Skeletal muscle cell (primary cell): ENCODE results near the gene MPV17L2.

Source experiments
- DNase-seq: peaks from one replicate; pipeline ENCODE4 v3.0.0-alpha.2; 2010; ENCODE audit warnings: low read depth
- H3K4me3 ChIP-seq: 2 replicates; pipeline ENCODE4 v1.5.1; 2011; ENCODE audit warnings: low read depth, mild to moderate bottlenecking, control low read depth, low read length, moderate library complexity

The MPV17L2 gene

DNA sequence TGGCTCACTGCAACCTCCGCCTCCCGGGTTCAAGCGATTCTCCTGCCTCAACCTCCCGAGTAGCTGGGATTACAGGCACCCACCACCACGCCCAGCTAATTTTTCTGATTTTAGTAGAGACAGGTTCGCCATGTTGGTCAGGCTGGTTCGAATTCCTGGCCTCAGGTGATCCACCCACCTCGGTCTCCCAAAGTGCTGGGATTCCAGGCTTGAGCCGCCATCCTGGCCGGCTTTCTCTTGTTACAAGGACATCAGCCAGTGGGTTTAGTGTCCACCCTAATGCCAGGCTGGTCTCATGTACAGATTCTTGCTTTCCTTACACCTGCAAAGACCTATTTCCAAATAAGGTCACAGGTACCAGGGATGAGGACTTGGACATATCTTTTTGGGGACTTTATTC lies 33.2 kb upstream of the MPV17L2 start:
- no peak overlapping the region for H3K4me3 ChIP-seq
- no peak for DNase-seq

- peak overlapping the region; percentile 24 for H3K4me3 ChIP-seq
- DNase-seq = no peak
Measured at GRCh38 chr19:18160493-18160970, 32.5 kb upstream of the MPV17L2 start.

DNA sequence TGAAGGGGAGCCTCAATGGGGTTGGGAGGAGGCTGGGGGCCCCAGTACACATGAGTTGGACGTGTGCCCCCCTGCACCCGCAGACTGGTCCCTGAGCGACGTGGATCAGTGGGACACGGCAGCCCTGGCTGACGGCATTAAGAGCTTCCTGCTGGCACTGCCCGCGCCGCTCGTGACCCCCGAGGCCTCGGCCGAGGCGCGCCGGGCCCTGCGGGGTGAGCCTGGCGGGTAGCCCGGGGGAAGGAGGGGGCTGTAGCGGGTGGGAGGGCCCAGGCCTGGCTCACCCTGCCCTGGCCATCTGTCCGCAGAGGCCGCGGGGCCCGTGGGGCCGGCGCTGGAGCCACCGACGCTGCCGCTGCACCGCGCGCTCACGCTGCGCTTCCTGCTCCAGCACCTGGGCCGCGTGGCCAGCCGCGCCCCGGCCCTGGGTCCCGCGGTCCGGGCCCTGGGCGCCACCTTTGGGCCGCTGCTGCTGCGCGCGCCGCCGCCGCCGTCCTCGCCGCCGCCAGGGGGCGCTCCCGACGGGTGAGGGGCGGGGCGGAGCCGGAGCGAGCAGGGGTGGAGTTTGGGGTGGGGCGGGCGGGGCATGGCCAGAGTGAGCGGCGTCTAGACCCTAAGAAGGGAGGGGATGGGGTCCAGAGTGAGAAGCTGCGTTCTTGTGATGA lies 31.9 kb upstream of the MPV17L2 start:
- DNase-seq = no peak
- H3K4me3 ChIP-seq = peak overlapping the region; percentile 24

DNA sequence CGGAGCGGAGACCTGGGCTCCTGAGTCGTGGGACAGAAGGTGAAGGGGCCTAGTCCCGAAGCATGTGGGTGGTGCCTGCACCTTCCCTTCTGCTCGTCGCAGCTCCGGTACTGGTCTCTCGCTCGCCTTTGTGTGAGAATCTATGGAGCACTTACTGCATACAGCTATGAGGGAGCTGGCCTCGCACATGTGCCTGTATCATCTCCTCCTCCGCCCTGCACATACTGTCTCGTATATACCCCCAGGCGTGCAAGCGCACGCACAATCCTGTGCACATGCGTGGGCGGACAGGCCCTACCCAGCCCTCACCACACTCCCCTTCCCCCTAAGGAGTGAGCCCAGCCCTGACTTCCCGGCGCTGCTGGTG lies 31.4 kb upstream of the MPV17L2 start:
- H3K4me3 ChIP-seq = peak overlapping the region; percentile 17
- no peak for DNase-seq

- H3K4me3 ChIP-seq = no peak overlapping the region
- no peak for DNase-seq
Measured at GRCh38 chr19:18164072-18164471, 28.9 kb upstream of the MPV17L2 start.

GRCh38 chr19:18165794-18166544 lies 27.0 kb upstream of the MPV17L2 start:
- no peak overlapping the region for H3K4me3 ChIP-seq
- no peak for DNase-seq

- no peak overlapping the region for H3K4me3 ChIP-seq
- DNase-seq = no peak
Measured at GRCh38 chr19:18167011-18167410, 26.0 kb upstream of the MPV17L2 start.

- no peak overlapping the region for H3K4me3 ChIP-seq
- no peak for DNase-seq
Measured at GRCh38 chr19:18167975-18168645, 24.9 kb upstream of the MPV17L2 start.

GRCh38 chr19:18168673-18169381 lies 24.2 kb upstream of the MPV17L2 start:
- DNase-seq = no peak
- no peak overlapping the region for H3K4me3 ChIP-seq

DNA sequence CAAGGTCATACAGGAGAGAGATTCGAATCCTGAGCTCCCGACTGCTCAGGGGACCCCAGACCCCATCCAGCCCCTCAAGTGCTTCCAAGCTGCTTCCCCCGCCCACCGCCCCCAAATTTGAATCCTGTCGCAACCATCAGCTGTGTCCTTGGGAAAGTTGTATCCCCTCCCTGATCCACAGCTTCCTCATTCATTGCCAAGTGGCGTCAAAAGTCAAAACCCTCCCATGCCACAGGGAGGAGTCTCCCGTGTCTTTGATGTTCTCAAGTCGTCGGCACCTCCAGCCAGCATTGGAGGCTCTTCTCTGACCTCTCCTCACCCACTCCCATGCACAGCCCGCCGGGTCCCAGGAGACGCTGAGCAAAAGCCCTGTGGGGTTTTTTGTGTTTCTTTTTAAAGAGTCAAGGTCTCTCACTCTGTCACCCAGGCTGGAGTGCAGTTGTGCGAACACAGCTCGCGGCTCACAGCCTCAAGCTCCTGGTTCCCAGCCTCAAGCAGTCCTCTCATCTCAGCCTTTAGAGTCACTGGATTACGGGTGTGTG lies 22.2 kb upstream of the MPV17L2 start:
- DNase-seq = no peak
- no peak overlapping the region for H3K4me3 ChIP-seq

GRCh38 chr19:18171605-18172327 lies 21.3 kb upstream of the MPV17L2 start:
- no peak overlapping the region for H3K4me3 ChIP-seq
- DNase-seq = no peak

DNA sequence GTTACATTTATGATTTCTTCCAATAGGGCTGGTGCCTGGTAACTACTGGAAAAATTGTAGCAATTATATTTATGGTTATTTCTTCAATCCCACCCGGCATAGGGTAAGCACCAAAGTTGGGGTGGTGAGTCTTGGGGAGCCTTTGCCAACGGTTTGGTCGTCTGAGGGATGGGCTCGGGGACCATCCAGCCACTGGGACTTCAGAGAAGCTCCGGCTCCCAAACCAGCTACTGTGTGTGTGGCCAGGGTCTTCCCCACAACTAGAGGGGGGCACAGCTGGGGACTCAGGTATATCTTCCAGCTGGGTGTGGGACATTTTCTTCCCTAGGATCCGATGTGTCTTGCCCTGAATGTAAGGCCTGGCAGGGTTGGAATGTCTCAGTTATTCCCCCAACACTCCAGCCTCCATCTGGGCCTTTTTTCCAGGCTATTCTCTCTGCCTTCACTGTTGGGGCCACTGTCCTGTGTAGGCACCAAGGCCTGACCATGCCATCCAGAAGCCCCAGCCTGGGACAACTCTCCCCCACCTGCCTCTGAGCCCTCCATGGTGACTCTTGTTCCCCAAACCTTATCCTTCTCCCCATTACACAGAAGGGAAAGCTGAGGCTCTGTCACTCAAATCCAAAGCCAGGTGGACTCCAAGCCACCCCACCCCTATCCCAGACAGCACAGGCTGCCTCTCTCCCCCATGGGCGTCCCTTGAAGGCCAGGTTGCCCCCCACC lies 20.5 kb upstream of the MPV17L2 start:
- no peak for DNase-seq
- no peak overlapping the region for H3K4me3 ChIP-seq

DNA sequence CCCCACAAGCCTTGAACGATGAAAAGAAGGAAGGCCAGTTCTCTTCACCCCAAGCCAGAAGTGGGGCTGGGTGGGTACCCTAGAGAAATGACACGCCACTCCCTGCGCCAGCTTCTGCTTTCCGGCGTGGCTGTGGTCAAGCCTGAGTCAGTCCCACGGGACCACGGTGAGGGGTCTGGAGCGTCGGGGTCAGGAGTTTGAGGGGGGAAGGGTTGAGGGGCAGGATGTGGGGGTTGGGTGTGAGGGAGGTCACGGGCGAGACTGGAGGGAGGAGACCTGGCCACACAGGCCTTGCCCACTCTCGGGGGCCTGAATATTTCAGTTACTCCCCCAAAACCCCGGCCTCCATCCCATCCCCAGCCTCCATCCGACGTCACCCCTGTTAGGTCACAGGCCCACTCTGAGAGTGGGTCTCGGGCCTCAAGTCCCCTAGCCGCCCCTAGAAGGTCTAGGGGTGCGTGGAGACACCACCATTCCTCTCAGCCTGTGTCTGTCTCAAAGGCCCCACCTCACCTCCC lies 19.9 kb upstream of the MPV17L2 start:
- peak overlapping the region; percentile 64 for H3K4me3 ChIP-seq
- no peak for DNase-seq

- peak within 1 kb of the TSS; percentile 64 for H3K4me3 ChIP-seq
- DNase-seq = no peak
Measured at GRCh38 chr19:18173572-18174288, 19.3 kb upstream of the MPV17L2 start, which contains the start of gene IFI30. IFI30 (plus strand) TSS chr19:18173813; CDS start chr19:18173842, 29 bp downstream.

DNA sequence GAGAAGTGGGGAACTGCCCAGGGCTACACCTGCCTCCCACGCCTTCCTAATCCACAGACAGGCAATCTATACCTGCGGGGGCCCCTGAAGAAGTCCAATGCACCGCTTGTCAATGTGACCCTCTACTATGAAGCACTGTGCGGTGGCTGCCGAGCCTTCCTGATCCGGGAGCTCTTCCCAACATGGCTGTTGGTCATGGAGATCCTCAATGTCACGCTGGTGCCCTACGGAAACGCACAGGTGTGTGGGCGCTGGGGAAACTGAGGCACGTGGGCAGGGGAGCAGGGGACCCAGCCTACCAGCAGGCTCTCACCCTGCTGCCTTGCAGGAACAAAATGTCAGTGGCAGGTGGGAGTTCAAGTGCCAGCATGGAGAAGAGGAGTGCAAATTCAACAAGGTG lies 18.0 kb upstream of the MPV17L2 start:
- DNase-seq = no peak
- H3K4me3 ChIP-seq = no peak overlapping the region

- no peak for DNase-seq
- no peak overlapping the region for H3K4me3 ChIP-seq
Measured at GRCh38 chr19:18176367-18177310, 16.4 kb upstream of the MPV17L2 start.
